Breast epithelium (tissue), 4 donors: Measurements from ENCODE around the gene TMEM218. TPM values are rescaled to one million over a fixed set of nuclear protein-coding genes. Genes with fewer than 3 reads are reported as not detected.

ENCODE experiments used
- DNase-seq, 2 donors: peaks; one replicate each; pipeline ENCODE4 v3.0.0-alpha.2; 2019; ENCODE audit warnings: low spot score in 2 of 2
- H3K27ac ChIP-seq, 2 donors: fragments of 200-600 bp; sonication (generic) in 1 of 2; one replicate each; pipeline ENCODE4 v1.5.1; 2016 to 2019; ENCODE audit warnings: mild to moderate bottlenecking in 1 of 2
- H3K27me3 ChIP-seq, 2 donors: fragments of 200-600 bp; sonication (generic) in 1 of 2; one replicate each; pipeline versions ENCODE4 v1.5.1 to v1.6.0; 2017 to 2019; ENCODE audit warnings: control low read depth in 1 of 2, mild to moderate bottlenecking in 1 of 2
- H3K36me3 ChIP-seq: fragments of 200-600 bp; one replicate; pipeline ENCODE4 v1.5.1; 2019
- H3K4me1 ChIP-seq, 2 donors: fragments of 200-600 bp; sonication (generic); one replicate each; pipeline ENCODE4 v1.5.1; 2016 to 2019; ENCODE audit warnings: control low read depth in 1 of 2
- H3K4me3 ChIP-seq, 3 donors: fragments of 200-600 bp; sonication (generic); 1 replicate in 2 of 3; 2 replicates in 1 of 3; pipeline ENCODE4 v1.5.1; 2016 to 2019; ENCODE audit warnings: mild to moderate bottlenecking in 3 of 3, moderate library complexity in 2 of 3
- H3K9me3 ChIP-seq, 2 donors: fragments of 200-600 bp; sonication (generic) in 1 of 2; one replicate each; pipeline ENCODE4 v1.5.1; 2016 to 2019; ENCODE audit warnings: control low read depth in 1 of 2
- CTCF ChIP-seq, 3 donors: fragments of 450-650 bp; IDR thresholded peaks; one replicate each; pipeline ENCODE4 v1.5.1; 2016 to 2017; ENCODE audit warnings: antibody characterized with exemption in 3 of 3, mild to moderate bottlenecking in 3 of 3, moderate library complexity in 3 of 3
- POLR2A ChIP-seq: fragments of 450-650 bp; IDR thresholded peaks from one replicate; pipeline ENCODE4 v1.6.1; 2016; ENCODE audit warnings: antibody characterized with exemption, mild to moderate bottlenecking, moderate library complexity
- POLR2AphosphoS5 ChIP-seq, 3 donors: sonication (generic); formaldehyde crosslinking; IDR thresholded peaks; one replicate each; pipeline ENCODE4 v1.6.1; 2017; ENCODE audit warnings: antibody characterized with exemption in 3 of 3
- intact Hi-C: fragments of 100-400 bp; cut with DNase I; formaldehyde crosslinking; loops from one replicate; pipeline ENCODE4 v1.15.1; 2023; ENCODE audit warnings: low total_unique reads
- total RNA-seq, 3 donors: library from RNA; depleted of rRNA; stranded (reverse); fragments of >200 nt; gene quantifications; one replicate each; pipeline ENCODE4 v1.1.0, GENCODE V29; 2016

The TMEM218 gene
- total RNA-seq, 3 donors from 2014 or later: 20.6 to 26.2 (median 22.4) TPM

- no peaks in the 10 kb centered on the region for H3K4me1 ChIP-seq
- TF ChIP-seq CTCF (IDR thresholded peaks at IDR 0.05) (no peak), POLR2A (no peak), POLR2AphosphoS5 (IDR thresholded peaks at IDR 0.05) (no peak)
Measured at GRCh38 chr11:125082040-125082439, 29.4 kb downstream of the TMEM218 start.

GRCh38 chr11:125081098-125081798 is 30.2 kb downstream of the TMEM218 start:
- intact Hi-C loops: no loop called here
- H3K27me3 ChIP-seq: peaks cover 0 to 3% of the 10 kb centered on the region in 2 donors
- H3K4me3 ChIP-seq: no peak overlapping the region
- DNase-seq: no peak
- no peak overlapping the region for H3K27ac ChIP-seq
- H3K36me3 ChIP-seq: no peaks in the 10 kb centered on the region
- no peaks in the 10 kb centered on the region for H3K4me1 ChIP-seq
- no peaks in the 10 kb centered on the region for H3K9me3 ChIP-seq
- no peak for TF ChIP-seq POLR2A
- no peak for TF ChIP-seq POLR2AphosphoS5 (IDR thresholded peaks at IDR 0.05)
- no peak for TF ChIP-seq CTCF (IDR thresholded peaks at IDR 0.05)

More at GRCh38 chr11:125082040-125082439, 29.4 kb downstream of the TMEM218 start:
- no peak overlapping the region for H3K4me3 ChIP-seq
- H3K27me3 ChIP-seq: peaks cover 0 to 3% of the 10 kb centered on the region in 2 donors
- DNase-seq: no peak
- H3K36me3 ChIP-seq: no peaks in the 10 kb centered on the region
- H3K9me3 ChIP-seq: no peaks in the 10 kb centered on the region
- H3K27ac ChIP-seq: no peak overlapping the region
- intact Hi-C loops: no loop called here

- Histone ChIP-seq H3K4me3 (no peak overlapping the region), H3K27ac (no peak overlapping the region), H3K9me3 (no peaks in the 10 kb centered on the region), H3K27me3 (peaks cover 0 to 3% of the 10 kb centered on the region in 2 donors), H3K36me3 (no peaks in the 10 kb centered on the region), H3K4me1 (no peaks in the 10 kb centered on the region)
- DNase-seq: no peak
- TF ChIP-seq CTCF (IDR thresholded peaks at IDR 0.05) (no peak), POLR2AphosphoS5 (IDR thresholded peaks at IDR 0.05) (no peak), POLR2A (no peak)
- intact Hi-C loops: no loop called here
Measured at GRCh38 chr11:125080531-125080911, 30.9 kb downstream of the TMEM218 start.

GRCh38 chr11:125079878-125080530 is 31.4 kb downstream of the TMEM218 start:
- no peak for DNase-seq
- no peaks in the 10 kb centered on the region for H3K4me1 ChIP-seq
- intact Hi-C loops: no loop called here
- H3K27ac ChIP-seq: no peak overlapping the region
- H3K27me3 ChIP-seq: peaks cover 0 to 3% of the 10 kb centered on the region in 2 donors
- no peaks in the 10 kb centered on the region for H3K36me3 ChIP-seq
- H3K4me3 ChIP-seq: no peak overlapping the region
- TF ChIP-seq POLR2A (no peak), POLR2AphosphoS5 (IDR thresholded peaks at IDR 0.05) (no peak), CTCF (IDR thresholded peaks at IDR 0.05) (no peak)
- no peaks in the 10 kb centered on the region for H3K9me3 ChIP-seq

GRCh38 chr11:125079151-125079877 is 32.1 kb downstream of the TMEM218 start:
- no peaks in the 10 kb centered on the region for H3K9me3 ChIP-seq
- TF ChIP-seq CTCF (IDR thresholded peaks at IDR 0.05): no peak
- TF ChIP-seq POLR2A: no peak
- no peak for TF ChIP-seq POLR2AphosphoS5 (IDR thresholded peaks at IDR 0.05)
- no peak for DNase-seq
- H3K27ac ChIP-seq: no peak overlapping the region
- H3K4me1 ChIP-seq: no peaks in the 10 kb centered on the region
- intact Hi-C loops: no loop called here
- H3K27me3 ChIP-seq: no peaks in the 10 kb centered on the region
- no peak overlapping the region for H3K4me3 ChIP-seq
- H3K36me3 ChIP-seq: no peaks in the 10 kb centered on the region
